HL-60/S4 treated with retinoic acid at 250 ng/mL for 4 days and 3 days (cell line): ENCODE results near the gene NCLN.
"Not testable (repeated sequence)": the region's sequence is repeated elsewhere in the genome, so short reads cannot be mapped to it uniquely, and the experiment has no call there.

Experiments
- in situ Hi-C: fragments of 300-500 bp; cut with MboI; formaldehyde crosslinking; loops from 2 replicates; pipeline ENCODE4 v1.7.0; 2022; ENCODE audit warnings: low sequenced_read_pairs

Gene NCLN

GRCh38 chr19:3185461-3186159, at the start of gene NCLN:
Gene NCLN (plus strand): TSS chr19:3185930. CDS start chr19:3186031, 101 bp downstream.
- in situ Hi-C loops, result no loop called here

- in situ Hi-C loops, result no loop called here
Measured at GRCh38 chr19:3135961-3136683, 49.6 kb upstream of the NCLN start, which contains the start of gene GNA15. Gene GNA15 (plus strand): TSS chr19:3136033. CDS start chr19:3136451, 418 bp downstream.

GRCh38 chr19:3136684-3137055, 49.1 kb upstream of the NCLN start:
- in situ Hi-C loops, result no loop called here

- in situ Hi-C loops, result no loop called here
Measured at GRCh38 chr19:3137119-3137518, 48.6 kb upstream of the NCLN start.

GRCh38 chr19:3138268-3138667, 47.5 kb upstream of the NCLN start:
- in situ Hi-C loops, result no loop called here

GRCh38 chr19:3140667-3141038, 45.1 kb upstream of the NCLN start:
- in situ Hi-C loops, result no loop called here

- in situ Hi-C loops, result no loop called here
Measured at GRCh38 chr19:3142292-3142670, 43.4 kb upstream of the NCLN start.

GRCh38 chr19:3142781-3143337, 42.9 kb upstream of the NCLN start:
- in situ Hi-C loops, result no loop called here

GRCh38 chr19:3145909-3146676, 39.6 kb upstream of the NCLN start:
- in situ Hi-C loops, result no loop called here

GRCh38 chr19:3146677-3147100, 39.0 kb upstream of the NCLN start:
- in situ Hi-C loops, result no loop called here

GRCh38 chr19:3148503-3148902, 37.2 kb upstream of the NCLN start:
- in situ Hi-C loops, result no loop called here

- in situ Hi-C loops, result no loop called here
Measured at GRCh38 chr19:3149089-3149488, 36.6 kb upstream of the NCLN start.

- in situ Hi-C loops, result no loop called here
Measured at GRCh38 chr19:3149526-3150505, 35.9 kb upstream of the NCLN start.

GRCh38 chr19:3150739-3151329, 34.9 kb upstream of the NCLN start:
- in situ Hi-C loops, result no loop called here

- in situ Hi-C loops, result no loop called here
Measured at GRCh38 chr19:3151563-3152418, 33.9 kb upstream of the NCLN start.

- in situ Hi-C loops, result no loop called here
Measured at GRCh38 chr19:3152419-3152780, 33.3 kb upstream of the NCLN start.

- in situ Hi-C loops, result no loop called here
Measured at GRCh38 chr19:3153286-3154230, 32.2 kb upstream of the NCLN start.

GRCh38 chr19:3154447-3154846, 31.3 kb upstream of the NCLN start:
- in situ Hi-C loops, result not testable (repeated sequence)
